Measurements from ENCODE around the gene ACOX3.

GRCh38 chr4:8472158-8472688 lies 31.7 kb upstream of the ACOX3 start:
- TF ChIP-seq CTCF (IDR thresholded peaks at IDR 0.05) (no peak), POLR2AphosphoS5 (IDR thresholded peaks at IDR 0.05) (no peak), EP300 (IDR thresholded peaks at IDR 0.05) (no peak)
